Cardiac muscle cell (in vitro differentiated cells and primary cell): ENCODE results near the gene GPR22. TPM values are rescaled to one million over a fixed set of nuclear protein-coding genes. Genes with fewer than 3 reads are reported as not detected.

Source experiments
- DNase-seq, 2 donors: peaks; one replicate each; pipeline versions ENCODE4 v3.0.0 to v3.0.0-alpha.2; 2010 to 2017; ENCODE audit warnings: low read depth in 1 of 2, low spot score in 1 of 2
- H3K27ac ChIP-seq: fragments of 200-600 bp; sonication (generic); 2 replicates; pipeline ENCODE4 v1.5.1; 2016
- H3K27me3 ChIP-seq: fragments of 200-600 bp; sonication (generic); 2 replicates; pipeline ENCODE4 v1.6.0; 2016; ENCODE audit warnings: control low read depth
- H3K36me3 ChIP-seq: fragments of 200-600 bp; sonication (generic); 2 replicates; pipeline ENCODE4 v1.5.1; 2016; ENCODE audit warnings: control low read depth
- H3K4me1 ChIP-seq: fragments of 200-600 bp; sonication (generic); 2 replicates; pipeline ENCODE4 v1.8.1; 2017; ENCODE audit warnings: low read depth, mild to moderate bottlenecking, mixed run types
- H3K4me3 ChIP-seq: fragments of 200-600 bp; sonication (generic); 2 replicates; pipeline ENCODE4 v1.5.1; 2016; ENCODE audit warnings: mild to moderate bottlenecking
- H3K9me3 ChIP-seq: fragments of 200-600 bp; sonication (generic); 2 replicates; pipeline ENCODE4 v1.5.1; 2017; ENCODE audit warnings: low read depth, mild to moderate bottlenecking, control low read depth
- polyA plus RNA-seq: library from polyadenylated mRNA; unstranded; fragments of >200 nt; fragmentation: Nextera tagmentation; extraction: Ambion mirVana; gene quantifications from 2 replicates; pipeline ENCODE4 v1.2.1, GENCODE V29; 2016
- total RNA-seq: library from RNA; depleted of rRNA; stranded (reverse); fragments of >200 nt; gene quantifications from 2 replicates; pipeline ENCODE4 v1.2.3, GENCODE V29; 2016
- TF ChIP-seq, protein P1 (sequence below): IDR thresholded peaks from 2 replicates; pipeline ENCODE4 v1.5.1; 2012; ENCODE audit warnings: low read depth, mild to moderate bottlenecking, low read length

Gene GPR22
- total and polyA plus RNA-seq, 2 experiments from 2014 or later: 0.84 to 1.0 TPM

DNA sequence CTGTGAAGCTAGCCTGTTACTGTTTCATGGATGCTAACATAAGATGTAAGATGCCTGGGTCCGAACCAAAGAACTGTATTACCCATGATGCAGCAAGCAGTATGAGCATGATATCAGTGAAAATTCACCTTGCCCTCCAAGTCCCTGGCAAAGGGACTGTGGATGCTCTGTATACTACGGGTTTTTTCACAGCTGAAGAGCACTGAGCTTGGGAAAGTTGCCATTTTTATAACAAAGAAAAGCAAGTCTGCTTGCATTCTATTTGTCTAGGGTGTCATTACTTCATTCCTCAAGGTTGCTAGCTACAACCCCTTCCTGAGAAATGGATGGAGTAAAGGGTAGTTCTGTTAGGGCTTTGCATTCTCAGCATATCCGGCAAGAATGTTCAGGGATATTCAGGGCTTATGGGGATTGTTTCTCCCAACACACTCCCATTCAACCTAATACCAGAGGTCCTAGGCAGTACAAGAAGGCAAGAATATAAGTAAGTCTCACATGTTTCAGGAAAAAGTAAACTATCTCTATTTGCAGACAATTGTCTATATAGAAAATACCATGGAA is 5.1 kb upstream of the GPR22 start:
- no peaks in the 10 kb centered on the region for H3K36me3 ChIP-seq
- TF ChIP-seq, protein P1, sequence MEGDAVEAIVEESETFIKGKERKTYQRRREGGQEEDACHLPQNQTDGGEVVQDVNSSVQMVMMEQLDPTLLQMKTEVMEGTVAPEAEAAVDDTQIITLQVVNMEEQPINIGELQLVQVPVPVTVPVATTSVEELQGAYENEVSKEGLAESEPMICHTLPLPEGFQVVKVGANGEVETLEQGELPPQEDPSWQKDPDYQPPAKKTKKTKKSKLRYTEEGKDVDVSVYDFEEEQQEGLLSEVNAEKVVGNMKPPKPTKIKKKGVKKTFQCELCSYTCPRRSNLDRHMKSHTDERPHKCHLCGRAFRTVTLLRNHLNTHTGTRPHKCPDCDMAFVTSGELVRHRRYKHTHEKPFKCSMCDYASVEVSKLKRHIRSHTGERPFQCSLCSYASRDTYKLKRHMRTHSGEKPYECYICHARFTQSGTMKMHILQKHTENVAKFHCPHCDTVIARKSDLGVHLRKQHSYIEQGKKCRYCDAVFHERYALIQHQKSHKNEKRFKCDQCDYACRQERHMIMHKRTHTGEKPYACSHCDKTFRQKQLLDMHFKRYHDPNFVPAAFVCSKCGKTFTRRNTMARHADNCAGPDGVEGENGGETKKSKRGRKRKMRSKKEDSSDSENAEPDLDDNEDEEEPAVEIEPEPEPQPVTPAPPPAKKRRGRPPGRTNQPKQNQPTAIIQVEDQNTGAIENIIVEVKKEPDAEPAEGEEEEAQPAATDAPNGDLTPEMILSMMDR: no peak
- H3K4me1 ChIP-seq: peaks cover 21% of the 10 kb centered on the region
- DNase-seq: no peak
- H3K9me3 ChIP-seq: no peaks in the 10 kb centered on the region
- no peaks in the 10 kb centered on the region for H3K27me3 ChIP-seq
- no peak overlapping the region for H3K4me3 ChIP-seq
- H3K27ac ChIP-seq: no peak overlapping the region

DNA sequence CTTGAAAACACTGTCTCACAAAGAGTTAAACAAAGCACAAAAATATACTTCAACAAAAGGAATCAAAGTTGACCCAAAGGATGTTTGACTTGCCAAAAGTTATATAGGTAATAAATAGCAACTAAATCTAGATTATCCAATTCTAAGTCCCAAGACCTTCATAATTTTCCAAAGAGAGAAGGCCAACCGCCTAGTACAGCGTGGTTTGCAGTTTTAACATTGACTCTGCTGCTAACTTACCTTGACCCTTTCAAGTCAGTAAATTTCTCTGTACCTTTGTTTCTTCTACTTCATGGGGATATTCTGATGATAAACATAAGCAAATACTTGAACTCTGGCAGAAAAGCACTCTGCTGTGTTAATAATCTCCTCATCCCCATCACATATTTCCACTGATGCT is 1.9 kb upstream of the GPR22 start:
- H3K9me3 ChIP-seq: no peaks in the 10 kb centered on the region
- H3K27ac ChIP-seq: no peak overlapping the region
- no peak for DNase-seq
- TF ChIP-seq, protein P1: no peak
- H3K4me3 ChIP-seq: no peak overlapping the region
- no peaks in the 10 kb centered on the region for H3K27me3 ChIP-seq
- H3K4me1 ChIP-seq: peaks cover 10% of the 10 kb centered on the region
- H3K36me3 ChIP-seq: no peaks in the 10 kb centered on the region

DNA sequence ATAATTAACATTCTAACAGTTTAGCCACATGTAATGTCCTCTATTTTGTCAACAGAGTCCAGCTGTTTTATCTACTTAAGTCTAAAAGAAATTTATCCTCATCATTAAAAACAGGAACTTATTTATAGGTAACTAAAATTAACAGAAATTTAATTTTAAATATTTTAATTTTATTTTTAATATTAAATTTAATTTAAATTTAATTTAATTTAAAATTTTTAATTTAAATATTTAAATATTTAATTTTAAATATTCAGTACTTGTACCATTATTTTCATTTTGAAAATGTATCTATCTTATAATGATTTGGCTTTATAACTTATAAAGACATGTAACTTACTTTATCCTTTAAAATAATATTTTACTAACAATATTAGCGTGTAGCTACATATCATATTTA is 1.0 kb upstream of the GPR22 start:
- no peak for DNase-seq
- Histone ChIP-seq H3K4me3 (no peak overlapping the region), H3K27ac (no peak overlapping the region), H3K9me3 (no peaks in the 10 kb centered on the region), H3K36me3 (no peaks in the 10 kb centered on the region), H3K4me1 (peaks cover 5% of the 10 kb centered on the region), H3K27me3 (no peaks in the 10 kb centered on the region)
- TF ChIP-seq, protein P1: no peak

DNA sequence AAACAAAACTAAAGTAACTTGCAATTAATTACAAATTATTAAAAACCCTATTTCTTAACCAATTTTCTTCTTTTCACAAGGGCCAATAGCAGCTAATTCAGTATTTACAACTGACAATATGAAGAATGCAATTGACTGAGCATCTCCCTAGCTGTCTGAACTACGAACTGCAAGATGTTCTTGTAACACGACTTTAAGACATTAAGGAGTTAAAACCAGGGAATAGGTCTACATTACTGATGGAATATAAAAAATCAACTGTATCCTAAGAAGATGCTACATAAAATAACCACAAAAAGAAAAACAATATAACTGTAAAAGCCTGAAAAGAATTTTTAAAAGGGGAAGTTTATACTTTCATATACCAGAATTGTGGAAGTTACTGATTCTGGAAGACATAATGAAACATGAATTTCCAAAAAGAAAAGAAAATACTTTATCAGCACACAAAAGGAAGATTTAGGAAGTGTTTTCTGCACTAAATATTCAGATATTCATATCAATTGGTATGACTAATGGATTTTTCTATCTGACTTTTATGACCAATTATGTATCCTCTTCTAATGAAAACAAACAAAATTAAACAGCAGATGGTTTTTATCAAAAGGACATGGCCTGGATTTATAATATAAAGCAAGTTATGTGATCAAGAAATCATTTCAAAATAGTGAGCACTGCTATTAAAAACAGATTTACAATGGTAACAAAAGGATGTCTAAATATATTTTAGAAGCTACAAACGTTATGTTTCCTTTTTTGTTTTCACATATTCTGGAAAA is 1.6 kb downstream of the GPR22 start:
- TF ChIP-seq, protein P1: no peak
- Histone ChIP-seq H3K4me1 (peaks cover 4% of the 10 kb centered on the region), H3K27ac (no peak overlapping the region), H3K4me3 (no peak overlapping the region), H3K27me3 (no peaks in the 10 kb centered on the region), H3K9me3 (no peaks in the 10 kb centered on the region), H3K36me3 (no peaks in the 10 kb centered on the region)
- no peak for DNase-seq

DNA sequence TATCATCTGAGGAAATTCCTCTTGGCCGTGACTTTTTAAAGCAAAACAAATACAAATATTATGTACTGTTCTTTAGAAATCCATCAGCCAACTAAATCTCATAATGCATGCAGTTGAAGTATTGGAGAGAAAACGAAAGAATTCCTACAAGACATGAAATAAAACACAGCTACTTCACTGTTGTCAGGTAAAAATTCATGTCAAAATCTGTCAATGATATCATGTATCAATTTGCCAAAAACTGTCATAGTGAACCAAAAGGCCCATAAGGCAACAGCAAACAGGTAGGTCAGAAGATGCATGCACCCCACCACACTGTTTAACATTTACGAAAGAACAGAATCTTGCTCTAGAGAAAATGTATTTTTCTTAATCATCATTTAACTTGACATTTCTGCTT is 2.3 kb downstream of the GPR22 start:
- peaks cover 4% of the 10 kb centered on the region for H3K4me1 ChIP-seq
- no peaks in the 10 kb centered on the region for H3K9me3 ChIP-seq
- H3K4me3 ChIP-seq: no peak overlapping the region
- DNase-seq: no peak
- no peaks in the 10 kb centered on the region for H3K27me3 ChIP-seq
- H3K27ac ChIP-seq: no peak overlapping the region
- TF ChIP-seq, protein P1: no peak
- no peaks in the 10 kb centered on the region for H3K36me3 ChIP-seq
